Aorta (tissue), 5 donors: ENCODE measurements around the gene POLR1A. TPM values are rescaled to one million over a fixed set of nuclear protein-coding genes. Genes with fewer than 3 reads are reported as not detected.

Experiments used
- ATAC-seq: fragments of 200-7000 bp; cut with Tn5 transposase; one replicate; pipeline ENCODE4 v1.9.1; 2022; ENCODE audit warnings: moderate library complexity; ENCODE audit not compliant: low FRiP score
- DNase-seq, 2 donors: peaks; one replicate each; pipeline ENCODE4 v3.0.0-alpha.2; 2020
- H3K27ac ChIP-seq, 2 donors: one replicate each; pipeline ENCODE4 v1.5.1; 2013; ENCODE audit warnings: low read length in 2 of 2, mild to moderate bottlenecking in 2 of 2, moderate library complexity in 2 of 2, control low read depth in 1 of 2, inconsistent platforms in 1 of 2, low read depth in 1 of 2
- H3K27me3 ChIP-seq, 2 donors: one replicate each; pipeline ENCODE4 v1.6.1; 2013; ENCODE audit warnings: control low read depth in 1 of 2, low read length in 1 of 2, mild to moderate bottlenecking in 1 of 2, moderate library complexity in 1 of 2; ENCODE audit not compliant: insufficient read depth in 2 of 2, control insufficient read depth in 1 of 2
- H3K36me3 ChIP-seq, 2 donors: one replicate each; pipeline ENCODE4 v1.6.1; 2013; ENCODE audit warnings: control low read depth in 1 of 2, low read length in 1 of 2, mild to moderate bottlenecking in 1 of 2; ENCODE audit not compliant: insufficient read depth in 2 of 2, control insufficient read depth in 1 of 2
- H3K4me1 ChIP-seq, 2 donors: one replicate each; pipeline ENCODE4 v1.6.1; 2013; ENCODE audit warnings: low read length in 2 of 2, control low read depth in 1 of 2, mild to moderate bottlenecking in 1 of 2, moderate library complexity in 1 of 2; ENCODE audit not compliant: insufficient read depth in 2 of 2, control insufficient read depth in 1 of 2
- H3K4me3 ChIP-seq, 2 donors: one replicate each; pipeline ENCODE4 v1.5.1; 2013; ENCODE audit warnings: low read length in 2 of 2, control low read depth in 1 of 2, mild to moderate bottlenecking in 1 of 2
- H3K9me3 ChIP-seq: one replicate; pipeline ENCODE4 v1.6.1; 2013; ENCODE audit warnings: mild to moderate bottlenecking, low read length; ENCODE audit not compliant: control insufficient read depth
- WGBS, 2 donors: extraction: QIAGEN DNeasy Blood & Tissue Kit; methylation state at CpG; one replicate each; pipeline ENCODE4 v1.1.7; 2013; 5-methylcytosine and 5-hydroxymethylcytosine counted together
- intact Hi-C, 2 donors: fragments of 100-400 bp; cut with DNase I; formaldehyde crosslinking; loops; one replicate each; pipeline versions ENCODE4 v1.14.2 to v1.15.0; 2022
- polyA plus RNA-seq, 2 donors: library from polyadenylated mRNA; stranded (reverse); fragments of 200-250 nt; gene quantifications; one replicate each; pipeline ENCODE4 v1.2.3, GENCODE V29; 2013
- total RNA-seq, 2 donors: library from RNA; stranded (reverse); fragmentation: NEBNext Ultra II Directional; extraction: Animal tissue kit (Norgen Biotek cat#: 25700); gene quantifications; one replicate each; pipeline ENCODE4 v1.2.1, GENCODE V29; 2021
- donor health status: healthy with polysubstance abuse.
- donor health status: Bipolar disorder and iron deficiency.
- donor health status: DM: no; HTN: no; CAD: no.
- donor health status: DM: no; HTN: no; CAD: no.
- donor health status: DM: yes; HTN: yes; CAD: no.

The POLR1A gene
- total and polyA plus RNA-seq, 4 donors, result 1.4 to 31.5 (median 16.4) TPM

GRCh38 chr2:86138736-86139625 is 33.3 kb upstream of the POLR1A start:
- no peak for ATAC-seq

GRCh38 chr2:86136141-86136540 is 30.5 kb upstream of the POLR1A start:
- DNase-seq, result no peak
- H3K36me3 ChIP-seq, result peaks cover 13 to 23% of the 10 kb centered on the region in 2 donors
- 87 to 89% methylated on average over 2 of the region's 2 CpGs for WGBS, 2 donors

More at GRCh38 chr2:86138736-86139625, 33.3 kb upstream of the POLR1A start:
- Histone ChIP-seq H3K4me1 (no peaks in the 10 kb centered on the region), H3K4me3 (no peak overlapping the region), H3K9me3 (no peaks in the 10 kb centered on the region), H3K36me3 (peaks cover 12 to 22% of the 10 kb centered on the region in 2 donors), H3K27me3 (no peaks in the 10 kb centered on the region), H3K27ac (no peak overlapping the region)
- WGBS, 2 donors, result 94 to 97% methylated on average over 7 of the region's 7 CpGs
- intact Hi-C loops, result no loop called here
- no peak for DNase-seq

GRCh38 chr2:86135653-86136052 is 30.0 kb upstream of the POLR1A start:
- DNase-seq, result no peak

More at GRCh38 chr2:86136141-86136540, 30.5 kb upstream of the POLR1A start:
- Histone ChIP-seq H3K27me3 (no peaks in the 10 kb centered on the region), H3K27ac (no peak overlapping the region), H3K4me1 (no peaks in the 10 kb centered on the region), H3K4me3 (no peak overlapping the region), H3K9me3 (no peaks in the 10 kb centered on the region)
- intact Hi-C loops, result no loop called here
- ATAC-seq, result no peak

DNA sequence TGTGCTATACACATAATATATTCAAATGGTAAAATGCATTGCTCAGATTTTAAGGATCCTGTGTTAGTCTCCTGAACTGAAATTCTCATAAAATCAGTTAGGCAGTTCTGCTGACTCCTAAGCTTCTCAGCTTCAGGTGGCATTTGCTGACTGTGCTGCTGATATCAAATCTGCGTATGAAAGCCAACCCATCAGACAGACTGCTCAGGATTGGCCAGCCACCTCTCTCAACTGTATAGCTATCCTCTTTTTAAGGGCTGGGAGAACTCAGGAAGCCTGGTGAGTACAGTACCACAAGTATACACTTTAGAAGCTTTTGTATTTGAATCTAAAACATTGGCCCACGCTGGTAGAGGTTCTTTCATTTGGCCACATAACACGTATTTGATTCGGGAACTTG is 29.0 kb upstream of the POLR1A start:
- 91% methylated on average over 4 of the region's 4 CpGs for WGBS, 2 donors
- Histone ChIP-seq H3K4me3 (no peak overlapping the region), H3K27me3 (no peaks in the 10 kb centered on the region), H3K9me3 (no peaks in the 10 kb centered on the region), H3K4me1 (no peaks in the 10 kb centered on the region), H3K27ac (no peak overlapping the region), H3K36me3 (peaks cover 13 to 23% of the 10 kb centered on the region in 2 donors)
- intact Hi-C loops, result no loop called here
- no peak for DNase-seq
- no peak for ATAC-seq

More at GRCh38 chr2:86135653-86136052, 30.0 kb upstream of the POLR1A start:
- intact Hi-C loops, result no loop called here
- 74% methylated on average over 5 of the region's 5 CpGs for WGBS, 2 donors
- Histone ChIP-seq H3K27me3 (no peaks in the 10 kb centered on the region), H3K4me3 (no peak overlapping the region), H3K27ac (no peak overlapping the region), H3K9me3 (no peaks in the 10 kb centered on the region), H3K36me3 (peaks cover 13 to 23% of the 10 kb centered on the region in 2 donors), H3K4me1 (no peaks in the 10 kb centered on the region)
- no peak for ATAC-seq

DNA sequence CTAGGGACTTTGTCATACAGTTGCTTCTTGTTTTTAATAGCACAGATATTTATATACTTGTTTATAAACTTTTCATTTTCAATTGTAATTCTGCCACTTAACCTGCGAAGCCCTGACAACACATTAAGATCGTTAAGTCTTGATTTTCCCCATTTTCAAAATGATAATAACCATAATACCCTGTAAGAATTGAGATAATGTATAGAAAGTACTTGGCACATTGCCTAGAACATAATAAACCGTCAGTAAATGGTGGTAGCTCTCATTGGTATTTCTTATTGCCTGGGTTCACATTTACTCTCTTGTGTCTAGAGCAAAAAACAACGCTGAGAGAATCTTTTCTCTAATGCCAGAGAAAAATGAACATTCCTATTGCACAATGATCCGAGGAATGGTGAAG is 19.0 kb upstream of the POLR1A start:
- intact Hi-C loops, result no loop called here

DNA sequence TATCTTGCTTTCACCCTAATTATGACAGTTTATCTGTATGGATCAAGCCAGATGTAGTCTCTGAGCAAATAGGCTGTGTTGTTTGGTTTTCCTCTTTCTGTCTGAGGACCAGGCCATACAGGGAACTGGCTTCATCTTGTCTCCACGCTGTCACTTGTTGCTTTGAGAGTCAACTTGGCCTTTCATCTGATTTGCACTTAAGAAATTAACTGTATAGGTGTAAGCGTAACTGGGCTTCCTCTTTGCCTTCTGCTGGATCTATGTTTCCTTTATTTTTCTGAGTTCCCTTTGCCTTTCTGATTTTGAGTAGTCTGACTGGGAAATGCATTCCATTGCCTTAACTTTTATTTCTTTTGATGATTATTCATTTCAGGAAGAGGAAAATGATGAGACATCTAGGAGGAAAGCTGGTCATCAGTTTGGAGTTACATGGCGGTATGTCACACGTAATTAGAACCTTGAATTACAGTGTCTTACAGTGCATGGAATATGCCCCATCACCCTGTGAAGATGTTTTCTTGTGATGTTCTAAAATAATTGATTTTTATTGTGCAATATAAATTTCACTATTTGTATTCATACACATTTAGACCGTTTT is 17.7 kb upstream of the POLR1A start:
- no peak overlapping the region for H3K27ac ChIP-seq
- no peak for DNase-seq
- H3K27me3 ChIP-seq, result no peaks in the 10 kb centered on the region
- H3K4me3 ChIP-seq, result no peak overlapping the region
- no peaks in the 10 kb centered on the region for H3K9me3 ChIP-seq
- H3K36me3 ChIP-seq, result peaks cover 5 to 14% of the 10 kb centered on the region in 2 donors
- intact Hi-C loops, result no loop called here
- H3K4me1 ChIP-seq, result no peaks in the 10 kb centered on the region
- 88 to 90% methylated on average over 5 of the region's 5 CpGs for WGBS, 2 donors
- ATAC-seq, result no peak

More for the DNA sequence above, 19.0 kb upstream of the POLR1A start:
- H3K27ac ChIP-seq, result no peak overlapping the region
- 77 to 79% methylated on average over 5 of the region's 5 CpGs for WGBS, 2 donors
- no peaks in the 10 kb centered on the region for H3K9me3 ChIP-seq
- no peaks in the 10 kb centered on the region for H3K4me1 ChIP-seq
- no peak overlapping the region for H3K4me3 ChIP-seq
- H3K36me3 ChIP-seq, result peaks cover 6 to 14% of the 10 kb centered on the region in 2 donors
- no peak for ATAC-seq
- DNase-seq, result no peak
- no peaks in the 10 kb centered on the region for H3K27me3 ChIP-seq

DNA sequence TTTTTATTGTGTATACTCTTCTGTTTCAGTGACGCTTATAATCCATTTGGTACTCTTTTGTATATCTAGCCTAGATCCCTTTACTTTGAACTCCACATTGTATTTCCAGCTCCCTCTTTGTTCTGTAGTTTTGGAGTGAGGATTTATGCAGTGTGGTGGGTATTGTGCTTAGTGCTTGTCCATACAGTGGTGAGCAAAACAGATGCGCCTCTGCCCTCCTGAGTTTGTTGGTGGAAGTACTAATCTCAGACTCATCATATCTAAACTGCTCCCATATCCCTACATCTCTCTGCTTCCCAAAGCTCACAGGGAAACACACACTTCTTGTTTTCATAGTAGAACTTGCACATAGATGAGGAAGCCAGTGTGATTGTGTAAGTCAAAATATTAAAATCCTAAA is 12.4 kb upstream of the POLR1A start:
- intact Hi-C loops, result no loop called here
- WGBS, 2 donors, result 97% methylated on average over 2 of the region's 2 CpGs
- no peak for DNase-seq
- Histone ChIP-seq H3K9me3 (no peaks in the 10 kb centered on the region), H3K27ac (no peak overlapping the region), H3K4me1 (no peaks in the 10 kb centered on the region), H3K27me3 (no peaks in the 10 kb centered on the region), H3K36me3 (peaks cover 3 to 8% of the 10 kb centered on the region in 2 donors), H3K4me3 (no peak overlapping the region)
- no peak for ATAC-seq

DNA sequence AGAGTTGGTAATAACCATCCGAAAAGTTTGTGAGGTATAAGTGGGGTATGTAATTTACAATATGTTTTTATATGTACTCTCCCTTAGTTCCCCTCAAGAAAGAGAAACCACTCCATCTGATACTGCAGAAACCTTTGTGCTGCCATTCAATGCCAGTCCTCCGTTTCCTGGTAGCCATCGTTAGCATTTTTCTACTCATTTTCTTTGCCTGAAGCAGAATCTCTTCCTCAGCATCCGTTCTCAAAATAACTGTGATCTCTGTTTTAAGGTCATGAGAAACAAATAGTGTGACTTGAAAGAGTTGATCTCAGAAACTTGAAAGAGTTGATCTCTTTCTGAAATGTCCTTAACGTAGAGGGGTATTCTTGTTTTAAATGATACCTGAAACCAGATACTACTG is 1.3 kb upstream of the POLR1A start:
- H3K4me1 ChIP-seq, result peaks cover 0 to 4% of the 10 kb centered on the region in 2 donors
- intact Hi-C loops, result no loop called here
- H3K27ac ChIP-seq, result no peak overlapping the region
- H3K27me3 ChIP-seq, result no peaks in the 10 kb centered on the region
- H3K4me3 ChIP-seq, result peak overlapping the region; percentile 72 to 90
- H3K9me3 ChIP-seq, result no peaks in the 10 kb centered on the region
- peaks cover 0 to 2% of the 10 kb centered on the region in 2 donors for H3K36me3 ChIP-seq
- 27% methylated on average over 5 of the region's 5 CpGs for WGBS, 2 donors
- no peak for DNase-seq
- ATAC-seq, result no peak
